T47D (cell line): Measurements from ENCODE around the gene PTK7.

ENCODE experiments used
- DNase-seq, 2 experiments: peaks; one replicate each; pipeline versions ENCODE4 v3.0.0 to v3.0.0-alpha.2; 2011 to 2012; ENCODE audit warnings: low read depth in 1 of 2, low spot score in 1 of 2
- JUND ChIP-seq: IDR thresholded peaks from 2 replicates; pipeline ENCODE4 v1.6.1; 2012; ENCODE audit warnings: low read depth
- in situ Hi-C: cut with HindIII; loops from 2 replicates; pipeline ENCODE4 v1.10.0; 2016; ENCODE audit warnings: low sequenced_read_pairs, low pct_unique_long_range_greater_than_20kb

The PTK7 gene

DNA sequence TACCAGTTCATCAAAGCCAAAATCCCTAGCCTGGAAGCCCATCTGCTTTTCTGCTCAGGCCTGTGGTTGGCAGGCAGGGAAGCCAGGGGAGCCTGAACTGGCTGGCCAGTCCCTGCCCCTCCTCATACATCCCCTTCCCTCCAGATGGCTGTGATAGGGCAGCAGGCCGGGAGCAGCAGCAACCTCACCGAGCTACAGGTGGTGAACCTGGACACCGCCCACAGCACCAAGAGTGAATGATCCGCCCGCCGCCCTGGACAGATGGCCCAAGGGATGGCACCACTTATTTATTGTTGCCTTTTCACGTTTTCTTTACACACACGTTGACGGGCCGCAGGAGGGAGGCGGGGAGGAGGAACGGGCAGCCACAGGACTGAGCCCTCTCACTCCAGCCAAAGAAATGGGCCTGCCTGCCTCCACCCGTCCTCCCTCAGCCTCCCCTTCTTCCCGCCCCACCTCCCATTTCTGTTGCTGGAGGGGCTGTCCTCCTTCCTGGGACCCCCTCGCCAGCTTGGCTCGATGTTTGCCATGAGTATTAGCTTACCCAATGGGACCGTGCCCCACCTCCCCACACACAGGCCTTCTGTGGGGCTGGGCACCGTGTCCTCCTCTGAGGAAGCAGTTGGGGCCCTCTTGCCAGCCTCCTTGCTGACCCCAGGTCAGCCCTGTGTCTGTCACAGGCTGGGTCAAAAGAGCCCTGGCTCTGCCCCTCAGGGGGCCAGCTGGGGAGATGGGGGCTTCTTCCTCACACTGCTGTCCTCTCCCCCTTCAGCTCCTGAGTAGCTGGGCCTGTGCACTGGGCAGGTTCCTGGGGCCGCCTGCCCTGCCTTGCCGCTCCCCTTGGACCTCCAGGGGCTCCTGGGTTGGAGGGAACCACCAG, 103.1 kb downstream of the PTK7 start:
- no peak for TF ChIP-seq JUND
- no peak for DNase-seq
- in situ Hi-C loops: no loop called here

GRCh38 chr6:43180058-43180457, 103.9 kb downstream of the PTK7 start:
- TF ChIP-seq JUND: no peak
- in situ Hi-C loops: no loop called here
- no peak for DNase-seq

DNA sequence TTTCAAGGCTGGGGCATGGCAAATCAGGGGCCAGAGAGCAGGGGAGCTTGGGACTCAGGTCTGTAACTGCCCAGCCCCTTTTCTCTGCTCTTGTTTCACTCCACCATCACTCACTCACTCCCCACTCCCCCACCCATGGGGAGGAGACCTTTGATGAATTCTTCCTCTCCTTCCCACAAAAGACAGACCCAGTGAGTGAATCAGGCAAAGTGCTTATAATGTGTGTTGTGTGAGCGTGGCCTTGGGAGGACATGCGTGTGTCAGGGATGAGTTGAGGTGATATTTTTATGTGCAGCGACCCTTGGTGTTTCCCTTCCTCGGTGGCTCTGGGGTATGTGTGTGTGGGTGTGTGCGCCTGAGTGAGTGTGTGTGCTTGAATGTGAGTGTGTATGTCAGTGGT, 104.9 kb downstream of the PTK7 start:
- in situ Hi-C loops: no loop called here
- no peak for DNase-seq
- TF ChIP-seq JUND: no peak

GRCh38 chr6:43181621-43181941, 105.5 kb downstream of the PTK7 start:
- TF ChIP-seq JUND: no peak
- no peak for DNase-seq
- in situ Hi-C loops: no loop called here

DNA sequence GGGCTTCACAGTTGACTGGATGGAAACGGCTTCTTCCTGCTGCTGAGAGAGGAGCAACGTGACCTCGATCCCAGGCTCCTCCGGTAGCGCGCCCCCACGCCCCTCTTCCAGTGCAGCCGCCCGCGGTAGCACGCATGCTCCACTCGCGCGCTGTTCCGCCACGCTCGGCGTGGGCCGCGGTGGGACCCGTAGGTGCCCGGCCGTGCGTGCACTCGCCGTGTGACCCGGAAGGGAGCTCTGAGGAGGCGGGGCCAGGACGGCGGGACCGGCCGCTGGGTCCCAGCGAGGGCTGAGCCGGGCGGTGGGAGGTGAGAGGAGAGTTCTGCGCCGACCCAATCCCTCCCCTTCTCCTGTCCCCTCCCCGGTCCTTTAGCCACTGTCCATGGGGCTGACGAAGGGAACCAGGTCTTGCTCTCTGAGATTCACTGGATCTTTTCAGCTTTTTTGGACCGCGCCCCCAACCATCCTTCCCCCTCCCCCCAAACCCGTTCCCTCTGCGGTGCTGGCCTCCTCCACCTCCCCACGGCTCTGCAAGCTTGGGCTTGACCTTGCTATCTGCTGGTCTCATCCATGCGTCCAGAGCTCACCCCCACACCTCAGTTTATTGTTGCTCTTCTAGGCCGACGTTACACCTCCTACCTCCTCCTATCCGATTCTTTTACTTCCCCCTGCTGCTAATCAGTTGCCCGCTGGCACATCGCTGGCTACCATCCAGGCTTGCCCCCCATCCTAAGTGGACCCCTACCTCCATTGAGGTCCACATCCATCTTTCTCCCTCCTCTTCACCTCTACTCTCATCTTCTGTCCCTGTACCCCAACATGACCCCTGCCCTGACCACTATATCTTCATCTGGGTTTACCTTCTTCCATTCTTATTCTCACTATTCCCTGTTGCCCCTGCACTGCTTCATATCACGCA, 106.1 kb downstream of the PTK7 start, which contains the start of gene CUL9:
CUL9 (plus strand) TSS at position 255 of the 919 bp plus-strand sequence. CDS start 2,115 bp downstream, outside the sequence.
- in situ Hi-C loops: no loop called here
- TF ChIP-seq JUND: no peak
- DNase-seq: peak; percentile 77 to 82

DNA sequence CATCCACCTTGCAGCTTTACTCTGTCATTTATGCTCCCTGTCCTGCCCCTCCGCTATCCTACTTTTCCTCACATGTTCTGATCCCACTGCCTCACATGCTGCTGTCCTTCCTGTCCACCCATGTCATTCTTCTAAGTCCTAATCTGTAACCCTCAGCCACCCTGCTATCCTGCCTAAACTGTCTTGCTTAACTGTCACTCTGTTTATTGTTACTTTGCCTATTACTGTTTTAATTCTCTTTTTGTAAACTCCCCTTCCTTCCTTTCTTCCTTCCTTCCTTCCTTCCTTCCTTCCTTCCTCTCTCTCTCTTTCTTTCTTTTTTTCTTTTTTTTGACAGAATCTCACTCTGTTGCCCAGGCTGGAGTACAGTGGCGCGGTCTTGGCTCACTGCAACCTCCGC, 107.3 kb downstream of the PTK7 start:
- no peak for TF ChIP-seq JUND
- in situ Hi-C loops: no loop called here
- no peak for DNase-seq

- no peak for TF ChIP-seq JUND
- DNase-seq: no peak
- in situ Hi-C loops: no loop called here
Measured at GRCh38 chr6:43184268-43184985, 108.3 kb downstream of the PTK7 start.

GRCh38 chr6:43185391-43185985, 109.4 kb downstream of the PTK7 start:
- DNase-seq: no peak
- in situ Hi-C loops: no loop called here
- TF ChIP-seq JUND: no peak

- TF ChIP-seq JUND: no peak
- DNase-seq: no peak
- in situ Hi-C loops: no loop called here
Measured at GRCh38 chr6:43186019-43186418, 109.9 kb downstream of the PTK7 start.

GRCh38 chr6:43186706-43187105, 110.6 kb downstream of the PTK7 start:
- no peak for TF ChIP-seq JUND
- in situ Hi-C loops: no loop called here
- DNase-seq: no peak

- in situ Hi-C loops: no loop called here
Measured at GRCh38 chr6:43187821-43188220, 111.7 kb downstream of the PTK7 start.

DNA sequence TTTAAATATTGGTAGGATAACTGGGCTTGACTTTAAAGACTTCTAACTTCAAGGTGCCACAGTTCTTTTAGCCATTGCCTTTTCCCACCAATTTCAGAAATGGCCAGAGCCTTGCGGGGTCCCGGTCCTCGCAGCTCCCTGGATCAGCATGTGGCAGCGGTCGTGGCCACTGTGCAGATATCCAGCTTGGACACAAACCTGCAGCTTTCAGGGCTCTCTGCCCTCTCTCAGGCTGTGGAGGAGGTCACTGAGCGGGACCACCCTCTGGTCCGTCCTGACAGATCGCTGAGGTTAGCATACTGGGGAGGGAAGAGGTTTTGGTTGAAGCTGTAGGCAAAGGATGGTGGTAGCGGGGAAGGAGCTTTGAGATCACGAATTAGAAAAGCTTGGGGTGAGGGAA, 112.3 kb downstream of the PTK7 start:
- DNase-seq: no peak
- no peak for TF ChIP-seq JUND
- in situ Hi-C loops: no loop called here

More at GRCh38 chr6:43187821-43188220, 111.7 kb downstream of the PTK7 start:
- TF ChIP-seq JUND: no peak
- no peak for DNase-seq
